ENCODE measurements around the gene ZNF441.

ZNF441 gene

DNA sequence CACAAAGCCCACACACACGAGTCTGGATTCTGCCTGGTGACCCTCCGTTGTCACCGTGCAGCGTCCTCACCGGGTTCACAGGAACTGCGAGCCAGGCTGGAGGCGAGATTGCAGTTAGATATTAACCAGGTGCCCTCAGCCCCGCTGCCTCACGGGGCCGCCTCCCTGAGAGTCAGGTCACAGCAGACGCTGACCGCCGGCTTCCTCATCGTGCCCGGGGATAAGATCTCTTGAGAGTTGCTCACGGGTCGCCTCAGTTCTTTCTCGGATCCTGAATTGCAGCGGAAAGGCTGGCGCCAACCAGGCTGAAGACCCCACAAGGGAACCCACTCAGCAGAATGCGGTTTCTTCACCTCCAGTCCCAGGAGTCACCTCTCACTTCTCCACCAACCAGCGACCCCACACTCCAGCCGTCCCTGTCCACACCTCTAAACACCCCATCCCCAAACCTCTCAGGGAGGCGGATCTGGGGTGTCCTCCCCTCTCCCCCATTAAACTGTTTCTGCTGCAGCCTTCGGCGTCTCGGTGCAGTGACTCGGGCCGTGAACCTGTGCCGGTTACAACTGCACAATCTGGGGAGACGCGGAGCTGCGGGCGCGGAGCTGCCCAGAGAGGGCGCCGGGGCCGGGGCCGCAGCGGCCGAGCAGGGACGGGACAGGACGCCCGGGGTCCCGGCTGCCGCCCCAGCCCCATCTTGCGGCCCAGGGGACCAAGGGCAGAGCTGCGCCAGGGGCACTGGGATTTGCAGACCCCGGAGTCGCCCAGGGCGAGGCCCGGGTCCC is 28.6 kb upstream of the ZNF441 start:
- peak; percentile 27 for DNase-seq (ENCODE audit: low read depth)
- TF ChIP-seq CTCF (IDR thresholded peaks at IDR 0.05; ENCODE audit: control insufficient read depth, extremely low read depth, insufficient read depth): peak; percentile 11; the same call in 1 of the 2 replicates

GRCh38 chr19:11738746-11739620 is 27.8 kb upstream of the ZNF441 start, which contains the start of gene ZNF823:
ZNF823 (minus strand) TSS chr19:11738946; CDS start chr19:11738819, 127 bp downstream.
- peak; percentile 98 for DNase-seq (ENCODE audit: low read depth)
- TF ChIP-seq CTCF (IDR thresholded peaks at IDR 0.05; ENCODE audit: control insufficient read depth, extremely low read depth, insufficient read depth): no peak
- H3K4me3 ChIP-seq (ENCODE audit: low read depth, low read length): peak within 1 kb of the TSS; percentile 84

More for the DNA sequence above, 28.6 kb upstream of the ZNF441 start:
- H3K4me3 ChIP-seq (ENCODE audit: low read depth, low read length): peak overlapping the region; percentile 84

DNA sequence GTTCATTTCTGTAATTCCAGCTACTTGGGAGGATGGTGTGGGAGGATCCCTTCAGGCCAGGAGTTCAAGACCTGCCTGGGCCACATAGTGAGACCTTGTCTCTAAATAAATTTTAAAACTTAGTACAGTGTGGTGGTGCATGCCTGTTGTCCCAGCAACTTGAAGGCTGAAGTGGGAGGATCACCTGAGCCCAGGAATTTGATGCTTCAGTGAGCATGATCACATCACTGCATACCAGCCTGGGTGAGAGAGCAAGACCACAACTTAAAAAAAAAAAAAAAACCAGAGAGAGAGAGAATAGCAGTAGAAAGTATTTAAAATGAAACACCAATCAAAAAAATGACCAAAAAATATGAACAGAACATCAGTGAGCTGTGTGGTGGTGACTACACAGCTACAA is 20.9 kb upstream of the ZNF441 start:
- no peak for DNase-seq (ENCODE audit: low read depth)
- no peak overlapping the region for H3K4me3 ChIP-seq (ENCODE audit: low read depth, low read length)
- TF ChIP-seq CTCF (IDR thresholded peaks at IDR 0.05; ENCODE audit: control insufficient read depth, extremely low read depth, insufficient read depth): no peak

- no peak for DNase-seq (ENCODE audit: low read depth)
- no peak overlapping the region for H3K4me3 ChIP-seq (ENCODE audit: low read depth, low read length)
- no peak for TF ChIP-seq CTCF (IDR thresholded peaks at IDR 0.05; ENCODE audit: control insufficient read depth, extremely low read depth, insufficient read depth)
These were observed 19.5 kb upstream of the ZNF441 start for GRCh38 chr19:11747277-11747676.

DNA sequence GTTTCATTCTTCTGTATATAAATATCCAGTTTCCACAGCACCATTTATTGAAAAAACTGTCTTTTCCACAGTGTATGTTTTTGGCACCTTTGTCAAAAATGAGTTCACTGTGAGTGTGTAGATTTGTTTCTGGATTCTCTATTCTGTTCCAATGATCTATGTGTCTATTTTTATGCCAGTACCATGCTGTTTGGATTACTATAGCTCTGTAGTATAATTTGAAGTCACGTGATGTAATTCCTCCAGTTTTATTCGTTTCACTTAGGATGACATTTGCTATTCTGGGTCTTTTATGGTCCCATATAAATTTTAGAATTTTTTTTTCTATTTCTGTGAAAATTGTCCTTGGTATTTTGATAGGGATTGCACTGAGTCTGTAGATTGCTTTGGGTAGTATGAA is 17.0 kb upstream of the ZNF441 start:
- TF ChIP-seq CTCF (IDR thresholded peaks at IDR 0.05; ENCODE audit: control insufficient read depth, extremely low read depth, insufficient read depth): no peak
- no peak for DNase-seq (ENCODE audit: low read depth)
- no peak overlapping the region for H3K4me3 ChIP-seq (ENCODE audit: low read depth, low read length)

- DNase-seq (ENCODE audit: low read depth): no peak
- H3K4me3 ChIP-seq (ENCODE audit: low read depth, low read length): no peak overlapping the region
- TF ChIP-seq CTCF (IDR thresholded peaks at IDR 0.05; ENCODE audit: control insufficient read depth, extremely low read depth, insufficient read depth): no peak
These were observed 14.5 kb upstream of the ZNF441 start for GRCh38 chr19:11752244-11752736.
